ENCODE measurements around the gene DENND1B. TPM values are rescaled to one million over a fixed set of nuclear protein-coding genes. Genes with fewer than 3 reads are reported as not detected.

The DENND1B gene
- total and polyA plus RNA-seq, 2 donors (not counting 1 experiment from before 2014, with no cell fraction given) = 4.3 to 25.4 TPM

DNA sequence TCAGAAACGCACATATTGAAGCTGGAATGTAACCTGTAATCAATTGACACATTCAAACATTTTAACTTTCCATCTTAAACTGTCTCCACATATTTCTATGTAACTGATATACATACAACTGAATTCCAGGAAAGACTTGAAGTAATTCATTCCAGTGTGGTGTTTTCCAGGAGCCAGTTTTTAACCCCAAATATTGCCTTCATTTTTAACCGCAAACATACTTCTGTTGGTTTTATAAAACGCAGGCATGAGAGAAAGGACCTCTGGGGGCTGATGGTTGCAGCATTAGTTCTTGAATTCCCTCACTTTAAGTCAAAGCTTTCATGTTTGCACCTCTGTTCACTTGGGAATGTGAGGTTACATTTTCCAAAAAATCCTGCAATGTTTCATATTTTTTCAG, 303.1 kb downstream of the DENND1B start:
- no peaks in the 10 kb centered on the region for H3K9me3 Mint-ChIP-seq (ENCODE audit: insufficient read depth)
- ChIA-PET CTCF (interaction anchor here (1.0 kb wide), 1 partner anchor 67 kb away, joined by 3 read pairs; no protein-coding TSS in a partner anchor), POLR2A (no interaction called here)

More for the DNA sequence above, 303.1 kb downstream of the DENND1B start:
- H3K27me3 Mint-ChIP-seq = peaks cover 12% of the 10 kb centered on the region
- no peaks in the 10 kb centered on the region for H4K20me1 ChIP-seq (ENCODE audit: control insufficient read depth, insufficient read depth, low read length, poor library complexity, severe bottlenecking)
- WGBS (ENCODE audit: insufficient coverage) = no CpG with 5 or more reads among the region's 3 CpGs
- H2AFZ ChIP-seq (ENCODE audit: insufficient read depth, low read depth, low read length, poor library complexity, severe bottlenecking) = no peak overlapping the region
- no peaks in the 10 kb centered on the region for H3K27me3 ChIP-seq (replicated peaks in 1 of 4; ENCODE audit: control extremely low read depth in 1 of 4, control insufficient read depth in 3 of 4, insufficient read depth in 4 of 4, low read length in 3 of 4)
- H3K4me3 ChIP-seq (ENCODE audit: control extremely low read depth in 1 of 5, extremely low read depth in 1 of 5, insufficient read depth in 1 of 5, low read depth in 2 of 5, low read length in 4 of 5) = no peak overlapping the region
- intact Hi-C loops (cut with micrococcal nuclease) = no loop called here
- ATAC-seq (ENCODE audit: low read depth) = no peak
- H3K9me3 ChIP-seq (ENCODE audit: control extremely low read depth in 1 of 3, control insufficient read depth in 2 of 3, insufficient read depth in 1 of 3, low read length in 2 of 3) = no peaks in the 10 kb centered on the region
- H3K4me2 ChIP-seq (replicated peaks; ENCODE audit: low read depth, low read length, poor library complexity, severe bottlenecking) = no peak overlapping the region
- no peak for DNase-seq
- no peak overlapping the region for H3K4me3 Mint-ChIP-seq
- no peaks in the 10 kb centered on the region for H3K79me2 ChIP-seq (ENCODE audit: control insufficient read depth, insufficient read depth, low read length)
- H3K36me3 ChIP-seq (replicated peaks in 1 of 2; ENCODE audit: control extremely low read depth in 1 of 2, control insufficient read depth in 1 of 2, extremely low read depth in 1 of 2, insufficient read depth in 2 of 2, low read length in 1 of 2) = no peaks in the 10 kb centered on the region
- TF ChIP-seq EZH2 (IDR thresholded peaks at IDR 0.05; ENCODE audit: borderline replicate concordance, insufficient read depth, low read depth, low read length, poor library complexity, severe bottlenecking) (no peak), CTCF (IDR thresholded peaks at IDR 0.05) (no peak)
- H3K9ac ChIP-seq (ENCODE audit: low read length) = no peak overlapping the region
- peaks cover 0 to 4% of the 10 kb centered on the region in 2 donors for H3K4me1 ChIP-seq (ENCODE audit: control insufficient read depth in 2 of 2, insufficient read depth in 2 of 2, low read length in 2 of 2)
- H3K27ac ChIP-seq (ENCODE audit: low read length in 2 of 2) = no peak overlapping the region
- no peak overlapping the region for H3K27ac Mint-ChIP-seq
- H3K4me1 Mint-ChIP-seq = no peaks in the 10 kb centered on the region
